Coronary artery (tissue), 2 donors: Measurements from ENCODE around the gene CIPC.
A peak's percentile ranks its signal among the peaks of the same experiment; 100 is the strongest.

ENCODE experiments used
- DNase-seq: peaks from one replicate; pipeline ENCODE4 v3.0.0-alpha.2; 2017; ENCODE audit warnings: low spot score
- H3K27ac ChIP-seq, 2 donors: fragments of 200-600 bp; sonication (generic); one replicate each; pipeline ENCODE4 v1.5.1; 2016 to 2019
- H3K4me3 ChIP-seq: fragments of 200-600 bp; sonication (generic); 2 replicates; pipeline ENCODE4 v1.5.1; 2016; ENCODE audit warnings: mild to moderate bottlenecking, moderate library complexity
- TF ChIP-seq, protein P1 (sequence below): fragments of 200-600 bp; sonication (generic); IDR thresholded peaks from one replicate; pipeline ENCODE4 v1.5.1; 2019; ENCODE audit warnings: antibody characterized with exemption

The CIPC gene

GRCh38 chr14:77119851-77120250 is 21.8 kb downstream of the CIPC start:
- H3K27ac ChIP-seq: no peak overlapping the region
- peak; percentile 9 for DNase-seq
- H3K4me3 ChIP-seq: no peak overlapping the region
- TF ChIP-seq, protein P1, sequence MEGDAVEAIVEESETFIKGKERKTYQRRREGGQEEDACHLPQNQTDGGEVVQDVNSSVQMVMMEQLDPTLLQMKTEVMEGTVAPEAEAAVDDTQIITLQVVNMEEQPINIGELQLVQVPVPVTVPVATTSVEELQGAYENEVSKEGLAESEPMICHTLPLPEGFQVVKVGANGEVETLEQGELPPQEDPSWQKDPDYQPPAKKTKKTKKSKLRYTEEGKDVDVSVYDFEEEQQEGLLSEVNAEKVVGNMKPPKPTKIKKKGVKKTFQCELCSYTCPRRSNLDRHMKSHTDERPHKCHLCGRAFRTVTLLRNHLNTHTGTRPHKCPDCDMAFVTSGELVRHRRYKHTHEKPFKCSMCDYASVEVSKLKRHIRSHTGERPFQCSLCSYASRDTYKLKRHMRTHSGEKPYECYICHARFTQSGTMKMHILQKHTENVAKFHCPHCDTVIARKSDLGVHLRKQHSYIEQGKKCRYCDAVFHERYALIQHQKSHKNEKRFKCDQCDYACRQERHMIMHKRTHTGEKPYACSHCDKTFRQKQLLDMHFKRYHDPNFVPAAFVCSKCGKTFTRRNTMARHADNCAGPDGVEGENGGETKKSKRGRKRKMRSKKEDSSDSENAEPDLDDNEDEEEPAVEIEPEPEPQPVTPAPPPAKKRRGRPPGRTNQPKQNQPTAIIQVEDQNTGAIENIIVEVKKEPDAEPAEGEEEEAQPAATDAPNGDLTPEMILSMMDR: no peak

GRCh38 chr14:77120771-77121743 is 23.0 kb downstream of the CIPC start:
- Histone ChIP-seq H3K27ac (peak overlapping the region in 1 of 2 donors; percentile 2), H3K4me3 (no peak overlapping the region)
- peak; percentile 36 for DNase-seq
- TF ChIP-seq, protein P1: no peak

DNA sequence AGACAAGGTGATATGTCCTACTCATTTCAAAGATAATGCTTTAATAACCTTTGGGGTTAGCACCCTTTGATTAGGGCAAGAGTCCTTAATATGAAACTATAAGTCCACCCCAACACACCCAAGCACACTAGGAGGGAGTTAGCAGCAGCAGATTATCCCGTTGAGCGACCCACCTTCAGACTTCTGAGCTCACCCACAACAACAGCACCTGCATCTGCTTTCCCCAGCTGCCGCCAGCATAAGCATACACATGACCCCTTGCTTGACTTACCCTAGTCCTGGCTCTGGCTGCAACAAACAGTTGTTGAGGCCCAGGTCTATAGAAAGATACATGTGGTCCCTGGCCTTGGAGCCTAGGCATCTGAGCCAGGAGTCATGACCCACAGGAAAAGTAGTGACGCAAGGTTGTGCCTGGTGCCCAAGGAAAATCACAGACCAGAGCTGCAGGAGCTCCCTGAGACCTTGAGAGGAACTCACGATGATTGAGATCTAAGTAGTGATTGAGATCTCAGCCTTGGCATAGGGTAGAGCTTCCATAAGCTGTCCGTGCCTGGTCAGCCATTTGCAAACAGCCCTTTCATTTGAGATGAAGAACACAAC is 24.6 kb downstream of the CIPC start:
- Histone ChIP-seq H3K4me3 (no peak overlapping the region), H3K27ac (no peak overlapping the region)
- DNase-seq: peak; percentile 33
- TF ChIP-seq, protein P1: no peak

GRCh38 chr14:77123381-77124325 is 25.6 kb downstream of the CIPC start:
- H3K4me3 ChIP-seq: no peak overlapping the region
- TF ChIP-seq, protein P1: no peak
- no peak overlapping the region for H3K27ac ChIP-seq
- peak; percentile 60 for DNase-seq

DNA sequence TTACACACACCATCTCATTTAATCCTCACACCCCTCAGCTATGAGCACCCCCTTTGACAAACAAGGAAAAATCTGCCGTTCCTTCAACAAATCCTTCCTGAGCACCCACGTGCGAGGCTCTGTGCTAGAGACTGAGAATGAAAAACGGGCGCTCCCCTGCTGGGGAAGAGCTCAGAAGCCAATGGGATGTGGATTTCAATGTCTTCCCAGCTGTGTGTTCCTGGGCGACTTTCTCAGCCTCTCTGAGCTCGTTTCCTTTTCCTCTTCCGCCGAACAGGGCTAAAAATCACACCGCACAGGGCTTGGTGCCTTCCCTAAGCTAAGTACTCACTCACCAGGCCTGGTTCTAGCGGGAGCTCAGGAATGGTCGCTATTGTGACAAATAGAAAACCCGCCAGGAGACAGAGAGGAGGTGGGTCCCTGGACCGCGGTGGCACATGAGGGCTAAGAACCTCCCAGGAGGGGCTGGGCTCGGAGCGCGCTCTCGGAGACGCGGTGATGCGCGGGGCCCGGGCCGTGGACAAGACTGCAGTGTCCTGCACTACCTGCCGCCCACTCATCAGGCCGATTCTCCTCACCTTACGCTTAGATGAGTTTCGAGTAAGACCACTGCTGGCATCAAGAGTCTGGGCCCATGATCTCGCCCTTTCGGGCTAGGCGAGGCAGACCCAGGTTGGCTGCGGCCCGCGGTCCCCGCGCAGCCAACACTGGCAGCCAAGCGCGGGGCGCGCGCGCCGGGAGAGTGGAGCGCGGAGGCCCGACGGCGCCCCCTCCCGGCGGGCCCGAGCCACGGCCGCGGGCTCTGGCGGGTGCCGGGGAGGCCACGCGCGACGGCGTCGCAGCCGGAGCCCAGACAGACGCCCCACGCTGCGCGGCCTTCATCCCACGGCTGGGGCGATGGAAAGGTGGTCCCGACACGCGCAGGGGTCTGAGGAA is 26.6 kb downstream of the CIPC start:
- TF ChIP-seq, protein P1: peak; percentile 49
- Histone ChIP-seq H3K4me3 (peak overlapping the region; percentile 74), H3K27ac (no peak overlapping the region)
- DNase-seq: peak; percentile 75
